HG03469 (cell line): ENCODE results near the gene CBX7.
"Not testable (repeated sequence)": the region's sequence is repeated elsewhere in the genome, so short reads cannot be mapped to it uniquely, and the experiment has no call there.

Experiments used
- ATAC-seq: cut with Tn5 transposase; IDR thresholded peaks from one replicate; pipeline ENCODE4 v1.9.1; 2021; ENCODE audit warnings: mild to moderate bottlenecking, moderate library complexity, moderate number of reproducible peaks; ENCODE audit not compliant: unreplicated experiment

CBX7 gene

GRCh38 chr22:39174498-39175352 lies 22.2 kb upstream of the CBX7 start:
- no peak for ATAC-seq

DNA sequence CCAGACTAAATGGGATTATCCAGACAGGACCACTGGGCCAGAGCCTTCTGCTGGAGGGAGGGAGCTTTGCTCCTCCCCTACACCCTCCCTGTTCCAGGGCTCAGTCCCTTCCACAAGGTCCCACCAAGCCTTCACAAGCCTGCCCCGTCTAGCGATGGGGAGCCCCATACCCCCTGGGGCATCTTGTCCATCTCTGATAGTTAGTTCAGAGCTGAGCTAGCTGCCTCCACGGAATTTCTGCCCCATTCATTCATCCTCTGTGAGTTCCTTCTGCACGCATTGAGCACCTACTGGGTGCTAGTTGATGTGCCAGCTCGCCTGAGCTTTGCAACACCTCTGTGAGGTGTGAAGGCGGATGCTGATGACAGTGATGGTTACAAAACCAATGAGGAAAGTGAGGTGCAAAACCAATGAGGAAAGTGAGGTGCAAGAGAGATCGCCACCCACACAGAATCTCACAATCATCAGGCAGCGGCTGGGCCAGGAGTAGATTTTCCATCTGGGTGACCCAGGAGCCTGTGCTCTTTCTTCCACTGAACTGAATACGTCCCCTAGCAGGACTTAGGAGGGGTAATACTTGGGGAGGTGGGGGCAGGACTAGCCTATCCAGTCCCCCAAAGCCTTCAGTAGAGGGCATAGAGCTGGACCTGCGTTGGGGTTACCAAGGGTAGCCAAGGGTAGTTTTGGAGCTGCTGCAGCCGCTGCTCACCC lies 21.5 kb upstream of the CBX7 start:
- ATAC-seq: no peak

DNA sequence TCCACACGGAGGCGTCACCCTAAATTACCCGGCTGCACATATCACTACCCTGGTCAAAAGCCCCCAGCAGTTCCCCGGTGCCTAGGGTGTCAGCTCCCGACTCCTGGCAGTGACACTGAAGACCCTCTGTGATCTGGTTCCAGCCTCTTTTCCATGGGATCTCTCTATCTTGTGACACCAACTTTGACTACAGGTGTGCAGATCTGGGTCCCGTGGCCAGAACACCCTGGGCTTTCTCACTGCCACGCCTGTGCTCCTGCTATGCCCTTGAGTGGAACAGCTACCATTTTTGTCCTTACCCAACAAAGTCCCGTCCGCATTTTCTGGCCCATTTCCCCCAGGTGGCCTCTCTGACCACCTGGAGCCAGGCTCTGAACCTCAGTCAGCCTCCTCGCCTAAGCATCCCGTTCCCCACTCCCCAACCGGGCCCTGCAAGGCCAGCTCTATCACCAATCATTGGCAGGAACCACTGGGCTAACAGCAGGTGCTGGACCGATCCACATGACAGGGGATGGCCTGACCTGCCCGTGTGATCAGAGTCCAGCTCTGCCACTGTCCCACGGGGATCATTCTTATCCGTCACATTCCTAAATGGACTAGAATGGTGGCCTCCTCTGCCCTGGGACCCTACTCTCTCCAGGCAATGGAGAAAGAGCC lies 20.7 kb upstream of the CBX7 start:
- no peak for ATAC-seq

DNA sequence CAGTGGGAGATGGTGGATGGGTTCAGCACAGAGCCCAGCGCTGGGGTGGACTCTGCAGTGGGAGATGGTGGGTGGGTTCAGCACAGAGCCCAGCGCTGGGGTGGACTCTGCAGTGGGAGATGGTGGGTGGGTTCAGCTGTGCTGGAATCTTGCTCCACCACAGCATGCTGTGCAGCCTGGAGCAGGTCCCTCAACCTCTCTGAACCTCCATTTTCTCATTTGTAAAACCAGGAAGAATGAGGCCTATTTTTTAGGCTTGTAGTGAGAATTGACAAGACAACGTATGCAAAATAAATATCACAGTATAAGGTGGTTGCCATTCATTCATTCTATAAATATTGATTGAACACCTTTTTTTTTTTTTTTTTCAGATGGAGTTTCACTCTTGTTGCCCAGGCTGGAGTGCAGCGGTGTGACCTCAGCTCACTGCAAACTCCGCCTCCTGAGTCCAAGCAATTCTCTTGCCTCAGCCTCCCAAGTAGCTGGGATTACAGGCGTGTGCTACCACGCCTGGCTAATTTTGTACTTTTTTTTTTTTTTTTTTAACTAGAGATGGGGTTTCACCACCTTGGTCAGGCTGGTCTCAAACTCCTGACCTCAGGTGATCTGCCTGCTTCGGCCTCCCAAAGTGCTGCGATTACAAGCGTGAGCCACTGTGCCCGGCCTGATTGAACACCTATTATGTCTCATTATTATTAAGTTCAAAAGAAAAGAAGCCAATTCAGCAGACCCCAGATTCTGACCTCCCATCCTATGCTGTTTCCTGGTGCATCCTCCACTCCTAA lies 20.0 kb upstream of the CBX7 start:
- not testable (repeated sequence) for ATAC-seq

GRCh38 chr22:39171623-39172264 lies 19.3 kb upstream of the CBX7 start:
- ATAC-seq: no peak

DNA sequence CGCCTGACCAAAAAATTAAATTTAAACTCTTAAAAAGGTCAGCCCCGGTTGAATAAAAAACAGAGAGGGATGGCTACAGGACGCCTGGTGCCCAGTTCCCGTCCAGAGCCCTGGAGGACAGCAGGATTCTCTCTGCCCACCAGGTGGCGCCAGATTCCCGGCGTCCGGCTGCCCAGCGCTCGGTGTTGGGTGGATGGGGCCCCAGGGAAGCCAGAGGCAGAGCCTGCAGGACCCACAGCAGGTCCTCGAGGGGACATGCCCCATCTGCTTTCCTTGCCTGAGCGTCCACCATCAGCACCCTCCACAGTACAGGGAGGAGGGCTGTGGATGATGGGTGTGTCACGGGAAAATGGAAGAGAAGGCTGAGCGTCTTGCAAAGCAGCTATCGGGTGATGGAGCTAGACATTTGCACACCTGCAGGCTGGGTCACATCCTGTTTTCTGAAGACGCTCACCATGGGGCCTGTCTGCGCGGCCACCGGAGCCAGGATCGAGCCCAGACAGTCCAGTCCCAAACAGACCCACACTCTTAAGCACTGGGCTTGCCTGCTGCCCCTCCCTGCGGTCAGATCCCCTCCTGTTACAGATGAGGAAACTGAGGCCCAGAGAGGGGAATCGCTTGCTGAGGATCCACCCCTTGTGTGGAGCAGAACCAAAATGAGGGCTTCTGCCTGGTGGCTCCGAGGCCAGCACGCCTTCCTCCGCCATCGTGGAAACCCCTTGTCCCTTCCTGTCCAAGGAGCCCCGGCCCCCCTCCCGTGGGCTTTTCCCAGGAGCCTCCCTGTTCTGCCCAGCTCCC lies 18.5 kb upstream of the CBX7 start:
- no peak for ATAC-seq

DNA sequence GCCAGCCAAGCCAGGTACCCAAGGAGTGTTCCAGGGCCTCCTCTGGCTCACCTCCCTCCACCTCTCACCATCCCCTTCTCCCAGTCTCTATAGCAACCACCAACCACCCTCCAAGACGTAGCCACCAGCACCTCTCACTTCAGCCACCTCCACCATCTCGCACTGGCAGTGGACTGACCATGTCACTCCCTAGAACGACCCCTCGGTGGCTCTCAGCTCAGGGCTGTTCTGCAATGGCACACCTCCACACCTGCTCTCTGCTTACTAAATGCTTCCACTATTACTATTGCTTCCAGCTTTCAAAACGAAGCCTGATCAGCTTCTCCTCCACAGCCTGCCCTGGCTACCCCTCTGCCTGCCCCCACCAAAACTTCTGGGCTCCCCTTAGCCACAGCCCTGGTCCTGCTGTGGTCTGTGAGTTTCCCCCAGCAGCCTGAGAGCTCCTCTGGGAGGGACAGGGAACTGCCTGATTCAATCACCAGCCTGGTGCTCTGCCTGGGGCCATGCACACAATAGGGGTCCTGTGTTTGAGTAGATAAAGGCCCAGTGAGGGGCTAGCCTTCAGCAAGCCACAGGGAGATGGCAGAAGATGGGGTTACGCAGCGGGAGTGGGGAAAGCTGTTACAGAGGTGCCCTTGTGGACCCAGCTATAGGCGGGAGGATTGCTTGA lies 17.5 kb upstream of the CBX7 start:
- no peak for ATAC-seq

DNA sequence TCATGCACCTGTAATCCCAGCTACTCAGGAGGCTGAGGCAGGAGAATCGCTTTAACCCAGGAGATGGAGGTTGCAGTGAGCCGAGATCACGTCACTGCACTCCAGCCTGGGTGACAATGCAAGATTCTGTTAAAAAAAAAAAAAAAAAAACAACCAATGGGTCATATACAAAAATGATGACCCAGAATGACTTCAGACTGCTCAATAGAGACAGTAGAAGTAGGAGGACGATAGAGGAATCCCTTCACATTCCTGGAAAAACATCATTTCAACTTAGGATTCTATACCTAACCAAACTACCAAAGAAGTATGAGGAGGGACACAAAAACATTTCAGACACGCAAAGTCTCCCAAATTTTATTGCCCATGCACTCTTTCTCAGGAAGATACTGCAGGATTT lies 14.1 kb upstream of the CBX7 start:
- no peak for ATAC-seq

GRCh38 chr22:39156093-39156492 lies 3.6 kb upstream of the CBX7 start:
- not testable (repeated sequence) for ATAC-seq

DNA sequence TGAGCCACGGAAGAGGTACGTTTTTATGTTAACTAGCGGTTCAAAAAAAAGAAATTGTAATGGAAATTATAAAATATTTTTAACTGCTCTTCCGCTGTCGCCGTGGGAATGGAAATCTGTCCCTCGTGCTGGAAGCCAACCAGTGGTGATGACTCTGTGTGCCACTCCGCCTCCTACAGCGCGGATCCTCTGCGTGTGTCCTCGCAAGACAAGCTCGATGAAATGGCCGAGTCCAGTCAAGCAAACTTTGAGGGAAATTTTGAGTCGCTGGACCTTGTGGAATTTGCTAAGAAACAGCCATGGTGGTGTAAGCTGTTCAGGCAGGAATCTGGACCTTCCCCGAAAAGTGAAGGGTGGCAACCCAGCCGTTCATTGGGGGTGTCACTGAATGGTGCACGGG lies 2.9 kb upstream of the CBX7 start:
- ATAC-seq: no peak

- ATAC-seq: no peak
Measured at GRCh38 chr22:39153220-39153717, 789 bp upstream of the CBX7 start.

DNA sequence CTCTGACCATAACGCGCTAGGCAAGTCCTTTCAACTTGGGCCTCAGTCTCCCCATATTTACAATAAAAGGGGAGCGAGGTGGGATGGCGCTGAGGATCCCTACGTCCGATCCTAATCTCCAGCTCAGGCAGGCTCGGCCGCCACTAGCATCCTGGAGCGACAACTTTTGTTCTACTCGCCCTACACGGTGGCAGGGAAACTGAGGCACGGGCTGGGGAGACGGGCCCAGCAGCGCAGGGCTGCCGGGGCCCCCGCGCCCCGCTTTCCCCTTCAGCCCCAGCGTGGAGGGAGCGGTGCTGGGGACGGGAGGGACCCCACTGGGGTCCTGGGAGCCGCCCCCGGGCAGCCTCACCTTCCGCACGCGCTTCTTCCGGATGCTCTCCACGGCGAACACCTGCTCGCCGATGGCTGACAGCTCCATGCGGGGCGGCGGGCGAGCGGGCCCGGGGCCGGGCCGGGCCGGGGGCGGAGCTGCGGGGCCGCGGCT lies 413 bp downstream of the CBX7 start:
- ATAC-seq: no peak

- no peak for ATAC-seq
Measured at GRCh38 chr22:39151329-39151975, 1.0 kb downstream of the CBX7 start.

DNA sequence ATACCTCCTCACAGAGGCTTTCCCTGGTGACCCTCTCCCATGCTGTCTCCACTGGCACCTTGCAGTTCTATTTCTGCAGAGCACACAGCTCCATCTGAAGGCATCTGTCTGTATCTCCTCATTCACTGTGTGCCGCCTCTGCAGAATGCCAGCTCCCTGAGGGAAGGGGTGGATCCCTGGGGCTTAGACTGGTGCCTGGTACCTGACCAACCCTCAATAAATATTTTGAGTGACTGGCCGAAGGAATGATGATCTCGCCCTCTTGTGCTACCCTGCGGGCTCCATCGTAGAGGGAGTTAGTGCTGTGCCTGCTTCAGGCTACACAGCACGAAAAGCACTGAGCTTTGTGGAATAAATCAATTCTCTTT lies 1.6 kb downstream of the CBX7 start:
- no peak for ATAC-seq

DNA sequence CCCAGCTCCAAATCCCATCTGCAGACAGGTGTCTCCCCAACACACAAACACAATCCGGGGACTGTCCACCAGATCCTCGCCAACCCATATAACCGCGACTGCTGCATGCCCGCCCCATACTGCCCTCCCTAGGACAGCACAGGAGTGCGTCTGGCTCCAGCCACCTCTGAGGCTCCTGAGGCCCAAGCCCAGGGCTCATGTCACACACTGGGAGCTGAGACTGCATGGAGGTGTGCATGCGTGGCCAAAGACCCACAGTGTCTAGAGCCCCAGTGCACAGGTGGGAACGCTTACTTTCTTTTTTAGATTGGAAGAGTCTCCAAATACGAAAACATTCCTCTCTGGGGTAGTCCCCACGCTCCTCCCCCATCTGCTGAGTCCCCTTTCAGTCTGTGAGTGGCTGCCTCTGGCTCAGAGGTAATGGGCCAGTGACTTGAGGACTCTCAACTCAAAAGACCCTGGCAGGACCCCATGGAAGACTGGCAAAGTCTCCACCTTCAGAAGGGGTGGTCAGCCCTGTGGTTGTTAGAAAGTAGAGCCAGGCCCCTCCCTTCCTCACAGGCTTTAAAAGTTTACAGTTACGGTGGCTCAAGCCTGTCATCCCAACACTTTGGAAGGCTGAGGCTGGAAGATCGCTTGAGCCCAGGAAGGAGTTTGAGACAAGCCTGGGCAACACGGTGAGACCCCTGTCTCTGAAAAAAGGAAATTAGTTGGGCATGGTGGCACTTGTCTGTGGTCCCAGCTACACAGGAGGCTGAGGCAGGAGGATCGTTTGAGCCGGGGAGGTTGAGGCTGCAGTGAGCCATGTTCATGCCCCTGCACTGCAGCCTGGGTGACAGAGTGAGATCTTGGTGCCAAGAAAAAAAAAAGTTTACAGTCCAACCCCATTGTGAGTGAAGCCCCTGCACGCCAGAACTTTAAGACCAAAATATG lies 2.3 kb downstream of the CBX7 start:
- no peak for ATAC-seq

GRCh38 chr22:39148727-39149535 lies 3.5 kb downstream of the CBX7 start:
- ATAC-seq: no peak
